ENCODE data around the gene PPP1R14C.
"Not testable (repeated sequence)": the region's sequence is repeated elsewhere in the genome, so short reads cannot be mapped to it uniquely, and the experiment has no call there.

PPP1R14C gene

DNA sequence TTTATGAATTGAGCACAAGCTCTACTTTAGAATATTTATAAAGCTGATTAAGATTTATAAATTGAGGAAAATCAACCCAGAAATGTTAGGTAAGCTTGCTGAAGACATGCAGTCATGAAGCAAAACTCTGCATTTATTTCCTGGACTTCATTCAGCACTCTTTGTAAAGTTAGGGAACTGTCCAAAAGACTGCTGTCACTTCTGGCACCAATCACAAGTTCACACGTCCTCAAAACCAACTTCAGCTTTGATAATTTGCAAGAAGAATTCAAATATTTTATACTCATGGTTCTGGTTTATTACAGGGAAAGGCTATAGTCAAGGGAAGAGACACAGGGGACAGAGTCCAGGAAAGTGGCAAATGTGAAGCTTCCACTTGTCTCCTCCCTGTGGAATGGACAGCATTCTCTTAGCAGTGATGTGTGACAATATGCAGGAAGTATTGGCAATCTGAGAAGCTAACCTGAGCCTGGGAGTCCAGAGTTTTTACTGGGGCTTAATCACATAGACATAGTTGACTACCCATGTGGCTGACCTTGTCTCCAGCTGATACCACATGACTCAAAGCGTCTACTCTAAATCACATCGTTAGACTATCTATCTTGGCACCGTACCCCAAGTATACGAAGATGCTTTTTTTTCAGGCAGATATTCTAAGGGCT, 85.4 kb downstream of the PPP1R14C start:
- no peak for DNase-seq

DNA sequence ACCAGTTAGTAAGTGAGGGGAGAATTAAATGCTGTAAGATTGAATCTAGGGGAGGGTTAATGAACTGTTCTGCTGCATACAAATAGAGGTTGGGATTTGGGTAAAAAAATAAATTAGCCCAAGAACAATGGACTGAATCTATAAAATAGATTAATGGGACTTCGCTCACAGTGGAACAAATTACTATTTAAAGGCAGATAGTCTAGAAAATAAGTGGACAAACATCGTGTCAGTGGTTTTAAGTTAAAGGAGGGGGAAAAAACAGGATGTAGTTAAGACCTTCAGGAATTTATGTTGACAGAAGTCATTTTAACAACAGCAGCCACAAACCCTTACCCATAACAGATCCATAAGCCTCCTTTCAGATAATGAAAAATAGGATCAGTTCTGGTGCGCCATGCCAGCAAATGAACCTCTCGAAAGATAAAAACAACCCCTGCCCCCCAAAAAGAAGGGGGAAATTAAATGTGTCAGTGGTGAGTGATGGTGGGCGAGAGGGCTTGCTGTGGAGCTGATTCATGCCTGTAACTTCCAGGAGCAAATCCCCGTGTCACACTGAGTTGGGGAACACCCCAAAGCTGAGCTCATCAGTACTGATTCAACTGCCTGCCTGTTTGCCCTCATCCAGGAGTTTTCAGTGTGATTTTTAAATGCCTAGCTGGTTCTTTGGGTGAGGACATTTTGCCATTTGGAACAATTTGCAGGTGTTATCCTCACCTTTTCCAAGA, 86.8 kb downstream of the PPP1R14C start:
- no peak for DNase-seq

DNA sequence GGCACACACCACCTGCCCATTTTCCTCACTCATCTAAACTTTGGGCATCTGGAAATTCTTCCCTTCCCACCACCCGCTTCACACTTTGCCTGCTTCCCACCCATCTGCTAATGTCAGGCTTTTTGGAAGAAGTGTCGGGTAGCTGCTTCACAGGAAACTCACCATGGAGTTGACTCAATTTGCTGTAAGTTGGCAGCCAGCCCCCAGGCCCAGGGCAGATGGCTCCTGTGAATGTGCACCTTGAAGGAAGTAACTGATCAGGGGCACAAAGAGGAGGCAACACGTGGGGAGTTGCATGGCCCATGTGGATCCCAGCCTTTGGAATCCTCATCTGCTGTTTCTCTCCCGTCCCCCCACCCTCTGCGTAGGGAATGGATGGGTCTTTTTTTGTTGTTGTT, 87.3 kb downstream of the PPP1R14C start:
- no peak for DNase-seq

DNA sequence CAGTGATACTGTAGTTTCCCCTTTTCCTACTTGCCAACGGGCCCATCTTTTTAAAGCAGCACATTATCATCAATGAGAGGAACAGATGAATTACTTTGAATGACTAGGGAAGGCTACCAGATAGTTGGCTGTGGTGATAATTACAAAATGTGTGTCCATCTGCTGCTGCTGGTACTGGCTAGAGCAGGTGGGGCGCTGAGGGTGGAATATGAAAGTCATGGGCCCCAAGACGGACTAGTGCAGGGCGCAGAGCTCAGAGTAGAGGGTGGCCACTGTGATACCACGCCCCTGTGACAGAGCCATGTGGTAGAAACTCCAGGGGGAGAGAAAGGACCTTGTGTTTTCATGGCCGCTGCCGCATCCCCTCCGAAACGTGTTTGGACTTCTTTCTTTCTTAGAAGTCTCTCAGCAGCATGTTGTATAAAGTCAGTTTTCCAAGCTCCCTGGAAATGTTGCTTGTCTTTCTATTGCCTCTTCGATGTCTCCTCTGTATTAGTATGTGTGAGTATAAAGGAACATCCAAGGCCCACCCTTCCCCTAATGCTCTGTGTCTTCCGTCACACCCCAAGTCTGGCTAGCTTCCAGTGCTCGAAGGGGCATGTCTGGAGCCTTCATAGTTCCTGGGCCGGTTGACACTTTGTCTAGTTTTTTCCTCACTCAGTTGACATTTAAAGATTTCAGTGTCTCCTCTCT, 88.1 kb downstream of the PPP1R14C start:
- no peak for DNase-seq

DNA sequence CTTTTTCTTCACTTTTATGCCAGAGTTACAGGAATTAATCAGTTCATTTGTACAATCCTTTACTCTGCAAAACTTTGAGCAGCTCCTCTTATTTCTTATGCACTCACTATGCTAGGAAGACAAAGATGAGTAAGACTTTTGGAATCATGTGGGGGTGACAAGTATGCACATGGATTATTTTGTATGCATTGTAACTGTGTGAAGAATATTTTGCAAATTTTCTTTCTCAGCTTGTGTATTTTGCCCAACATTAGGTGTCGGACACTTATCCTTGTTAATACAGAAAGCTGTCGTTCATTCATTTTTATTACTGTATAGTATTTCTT, 88.6 kb downstream of the PPP1R14C start:
- DNase-seq: no peak

DNA sequence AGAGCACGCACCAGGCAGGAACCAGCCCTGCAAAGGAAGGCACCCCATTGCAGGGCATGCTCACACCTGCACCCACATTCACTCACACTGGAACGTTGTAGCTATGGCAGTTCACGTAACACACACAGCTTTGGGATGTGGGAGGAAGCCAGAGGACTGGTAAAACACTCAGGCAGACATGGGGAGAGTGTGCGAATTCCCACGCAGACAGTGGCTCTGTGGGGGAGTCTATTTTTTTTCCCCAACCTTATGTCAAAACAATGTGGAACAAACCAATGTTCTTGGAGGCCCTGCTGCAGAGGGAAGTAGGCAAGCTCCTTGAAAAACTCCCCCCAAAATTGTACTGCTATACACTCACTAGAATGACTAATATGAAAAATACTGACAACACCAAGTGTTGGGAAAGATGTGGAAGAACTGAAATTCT, 91.0 kb downstream of the PPP1R14C start:
- DNase-seq: no peak

DNA sequence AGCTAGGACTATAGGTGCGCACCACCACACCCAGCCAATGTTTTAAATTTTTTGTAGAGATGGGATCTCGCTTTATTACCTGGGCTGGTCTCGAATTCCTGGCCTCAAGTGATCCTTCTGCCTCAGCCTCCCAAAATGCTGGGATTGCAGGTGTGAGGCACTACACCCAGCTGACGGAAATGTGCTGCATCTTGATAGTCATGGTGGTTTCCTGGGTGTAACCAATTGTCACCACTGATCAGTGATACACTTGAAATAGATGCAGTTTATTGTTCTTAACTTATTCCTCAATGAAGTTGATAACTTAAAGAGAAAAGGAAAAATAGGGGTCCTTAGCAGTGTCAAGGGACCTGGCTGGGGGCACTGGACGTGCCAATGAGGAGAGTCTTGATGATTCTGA, 92.4 kb downstream of the PPP1R14C start:
- no peak for DNase-seq

DNA sequence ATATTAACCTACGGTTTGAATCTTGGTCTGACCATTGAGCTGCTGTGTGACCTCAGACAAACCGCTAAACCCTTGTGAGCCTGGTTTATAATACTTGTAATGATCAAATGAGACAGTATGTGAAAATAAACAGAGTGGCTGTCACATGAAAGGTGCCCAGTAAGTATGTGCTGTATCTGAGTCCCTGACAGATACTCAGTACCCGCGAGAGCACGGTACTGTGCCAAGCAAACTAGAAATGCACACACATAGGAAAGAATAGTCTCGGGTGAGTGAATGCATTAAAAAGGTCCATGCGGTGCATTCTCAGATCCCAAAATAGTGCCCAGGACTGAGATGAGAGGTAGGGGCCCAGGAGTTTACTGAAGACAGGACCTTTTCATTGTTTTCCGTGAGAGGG, 93.3 kb downstream of the PPP1R14C start:
- DNase-seq: no peak

DNA sequence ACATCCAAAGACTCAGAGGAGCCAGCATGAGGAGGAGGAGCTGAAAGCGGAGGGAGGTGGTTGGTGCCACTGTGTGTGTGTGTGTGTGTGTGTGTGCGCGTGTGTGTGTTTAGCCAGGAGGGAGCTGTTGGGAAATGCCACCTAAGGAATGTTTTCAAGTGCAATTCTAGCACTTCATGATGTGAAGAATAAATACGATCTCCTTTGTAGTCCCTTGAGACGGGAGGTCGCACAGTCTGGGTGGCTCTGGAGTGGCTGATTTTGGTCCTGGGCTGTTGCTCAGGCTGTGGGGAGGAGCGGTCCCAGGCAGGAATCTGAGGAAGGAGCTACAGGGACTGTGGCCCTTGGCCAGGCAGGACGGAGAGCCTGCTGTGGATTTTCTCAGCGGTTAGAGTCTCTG, 93.7 kb downstream of the PPP1R14C start:
- no peak for DNase-seq

DNA sequence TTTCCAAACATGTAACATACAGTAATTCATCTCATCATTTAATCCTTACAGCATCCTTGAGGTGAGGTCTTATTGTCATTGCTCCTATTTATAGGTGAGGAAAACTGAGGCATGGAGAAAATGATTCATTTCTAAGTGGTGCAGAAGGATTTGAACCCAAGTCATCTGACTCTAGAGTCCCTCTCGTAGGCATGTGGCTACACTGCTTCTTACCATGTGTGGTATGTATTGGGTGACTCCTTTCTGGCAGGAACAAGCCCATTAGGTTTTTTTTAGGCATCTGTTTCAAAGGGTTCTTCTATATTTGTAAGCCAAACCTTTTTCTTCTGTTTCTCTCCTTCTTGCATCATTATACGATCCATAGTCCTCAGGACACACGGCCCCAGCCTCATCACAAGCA, 94.8 kb downstream of the PPP1R14C start:
- no peak for DNase-seq

DNA sequence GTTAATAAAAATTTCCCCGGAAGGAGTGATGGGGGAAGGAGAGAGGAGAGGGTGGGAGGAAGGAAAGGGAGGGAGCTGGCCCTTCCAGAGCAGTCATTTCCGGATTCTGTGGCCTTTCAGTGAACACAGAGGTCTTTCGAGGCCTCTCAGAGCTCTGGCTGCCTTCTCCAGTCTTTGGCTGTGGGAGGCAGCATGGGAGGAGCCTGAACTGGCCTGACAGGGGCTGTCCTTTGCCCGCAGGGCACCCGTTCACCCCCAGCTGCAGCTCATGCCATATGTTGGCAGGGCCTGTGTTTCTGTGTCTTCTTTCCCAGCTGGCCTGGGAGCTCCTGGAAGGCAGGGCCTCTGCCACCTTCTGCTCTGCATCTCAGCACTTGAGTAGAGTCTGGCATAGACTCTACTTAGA, 95.5 kb downstream of the PPP1R14C start:
- DNase-seq: no peak

DNA sequence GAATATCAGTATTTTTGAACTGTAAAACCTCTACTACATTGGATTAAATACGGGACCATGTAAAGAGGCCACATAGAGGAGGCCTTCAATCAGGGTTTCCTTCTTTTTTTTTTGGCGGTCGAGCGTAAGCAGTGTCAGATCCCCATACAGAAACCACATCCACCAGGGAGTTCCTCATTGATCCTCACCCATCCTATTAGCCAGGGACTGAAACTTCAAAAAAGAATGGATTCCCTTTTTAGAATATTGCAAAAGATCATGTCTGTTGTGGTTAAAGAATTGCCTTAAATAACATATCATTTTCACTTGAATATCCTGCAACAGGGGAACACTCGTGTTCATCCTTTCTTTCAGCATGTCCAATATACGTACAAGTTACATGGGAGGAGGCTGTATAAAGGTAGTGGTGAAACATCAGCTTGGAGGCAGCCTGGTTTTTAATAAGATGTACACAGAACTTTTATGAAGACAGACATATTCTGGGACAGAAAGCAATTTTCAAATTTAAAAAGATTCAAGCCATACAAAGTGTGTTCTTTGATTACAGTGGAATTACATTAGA, 96.1 kb downstream of the PPP1R14C start:
- DNase-seq: no peak

DNA sequence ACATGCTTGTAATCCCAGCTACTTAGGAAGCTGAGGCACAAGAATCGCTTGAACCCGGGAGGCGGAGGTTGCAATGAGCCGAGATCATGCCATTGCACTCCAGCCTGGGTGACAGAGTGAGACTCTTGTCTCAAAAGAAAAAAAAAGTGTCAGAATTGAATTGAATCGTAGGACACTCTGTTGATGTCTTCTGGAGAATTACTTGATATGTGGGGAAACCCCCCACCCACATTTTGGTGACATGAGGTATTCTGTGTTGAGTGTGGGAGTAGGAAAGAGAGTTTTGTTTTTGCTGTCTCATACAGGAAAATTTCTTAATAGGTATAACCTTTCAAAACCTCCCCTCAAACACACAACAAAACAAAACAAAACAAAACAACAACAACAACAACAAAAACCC, 98.9 kb downstream of the PPP1R14C start:
- DNase-seq: not testable (repeated sequence)

DNA sequence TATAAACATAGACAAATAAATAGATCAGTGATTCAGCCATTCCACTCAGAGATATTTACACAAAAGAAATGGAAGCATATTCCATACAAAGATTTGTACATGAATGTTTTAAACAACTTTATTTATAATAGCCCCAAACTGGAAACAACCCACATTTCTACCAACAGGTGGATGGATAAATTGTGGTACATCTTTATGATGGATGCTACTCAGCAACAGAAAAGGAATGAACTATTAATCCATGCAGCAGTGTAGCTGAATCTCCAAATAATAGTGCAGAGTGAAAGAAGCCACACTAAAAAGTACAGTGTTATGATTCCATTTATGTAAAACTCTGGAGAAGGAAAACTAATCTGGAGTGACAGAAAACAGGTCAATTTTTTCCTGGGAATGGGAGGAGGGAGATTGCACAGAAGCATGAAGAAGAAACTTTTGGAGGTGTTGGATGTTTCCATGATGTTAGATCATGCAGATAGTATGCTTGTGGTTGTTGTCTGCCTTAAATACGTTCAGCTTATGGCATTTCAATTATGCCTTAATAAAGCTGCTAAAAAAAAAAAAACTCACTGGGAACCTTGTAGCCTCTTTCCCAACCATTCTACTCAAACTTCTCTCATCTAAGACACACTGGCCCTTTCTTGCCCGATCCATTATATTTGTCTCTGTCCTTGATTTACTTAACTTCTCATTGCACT, 100.9 kb downstream of the PPP1R14C start:
- no peak for DNase-seq

DNA sequence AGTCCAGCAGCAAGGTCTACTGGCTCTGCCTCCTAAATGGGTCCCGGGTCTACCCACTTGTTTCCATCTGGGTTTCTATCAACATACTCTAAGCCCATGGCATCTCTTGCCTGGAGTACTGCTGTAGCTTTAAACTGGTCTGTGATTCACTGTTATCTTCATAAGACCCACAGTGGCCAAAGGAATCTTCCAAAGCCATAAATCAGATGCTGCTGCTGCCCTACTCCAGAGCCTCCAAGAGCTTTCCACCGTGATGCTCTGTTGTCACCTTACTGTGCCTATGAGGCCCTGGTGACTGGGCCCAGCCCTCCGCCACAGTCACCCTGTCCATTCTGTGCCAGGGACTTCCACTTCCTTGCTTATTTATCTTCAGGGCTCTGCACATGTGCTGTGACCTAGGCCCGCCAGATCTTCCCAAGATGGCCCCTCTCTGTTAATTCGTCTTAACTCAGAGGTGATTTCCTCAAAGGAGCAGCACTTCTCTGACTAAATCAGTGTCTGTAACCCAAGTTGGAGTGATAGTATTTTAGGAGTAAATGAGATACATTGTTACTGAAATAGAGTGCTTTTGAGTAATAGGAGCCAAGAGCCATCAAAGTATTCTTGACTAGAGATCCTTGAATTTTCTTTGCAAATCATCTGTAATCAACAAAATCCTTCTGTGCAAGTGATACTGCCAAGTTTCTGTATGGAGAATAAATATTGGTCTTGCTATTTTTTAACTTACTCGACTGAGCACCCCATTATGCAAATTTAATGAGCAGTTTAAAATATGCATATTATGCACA, 102.5 kb downstream of the PPP1R14C start:
- DNase-seq: no peak

DNA sequence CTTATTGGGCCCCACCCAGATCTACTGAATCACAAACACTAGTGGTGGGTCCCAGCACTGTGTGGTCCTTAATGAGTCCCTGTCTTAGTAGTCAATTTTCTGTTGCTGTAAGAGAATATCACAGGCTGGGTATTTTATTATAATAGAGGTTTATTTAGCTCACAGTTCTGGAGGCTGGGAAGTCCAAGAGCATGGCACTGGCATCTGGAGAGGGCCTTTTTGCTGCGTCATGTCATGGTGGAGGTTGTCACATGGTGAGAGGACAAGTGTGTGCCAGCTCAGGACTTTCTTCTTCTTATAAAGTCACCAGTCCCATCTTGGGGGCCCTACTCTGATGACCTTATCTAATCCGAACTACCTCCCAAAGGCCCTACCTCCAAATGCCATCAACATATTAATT, 105.0 kb downstream of the PPP1R14C start:
- no peak for DNase-seq

DNA sequence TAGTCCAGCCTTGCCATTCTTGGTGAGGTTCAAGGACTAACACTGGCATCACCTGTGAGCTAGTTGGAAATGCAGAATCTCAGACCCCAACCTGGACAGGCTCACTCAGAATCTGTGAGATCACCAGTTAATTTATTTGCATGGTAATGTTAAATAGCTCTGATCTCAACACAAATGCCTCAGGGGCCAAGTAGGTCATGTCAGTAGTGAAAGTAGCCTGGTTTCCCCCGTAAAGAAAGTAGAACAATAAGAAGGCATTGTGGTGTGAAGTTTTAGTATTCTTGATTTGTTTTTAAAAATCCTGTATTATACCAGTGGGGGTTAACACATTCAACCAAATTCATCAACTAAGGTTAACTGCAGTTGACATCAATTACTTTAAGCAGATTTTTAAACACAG, 105.5 kb downstream of the PPP1R14C start:
- DNase-seq: no peak

DNA sequence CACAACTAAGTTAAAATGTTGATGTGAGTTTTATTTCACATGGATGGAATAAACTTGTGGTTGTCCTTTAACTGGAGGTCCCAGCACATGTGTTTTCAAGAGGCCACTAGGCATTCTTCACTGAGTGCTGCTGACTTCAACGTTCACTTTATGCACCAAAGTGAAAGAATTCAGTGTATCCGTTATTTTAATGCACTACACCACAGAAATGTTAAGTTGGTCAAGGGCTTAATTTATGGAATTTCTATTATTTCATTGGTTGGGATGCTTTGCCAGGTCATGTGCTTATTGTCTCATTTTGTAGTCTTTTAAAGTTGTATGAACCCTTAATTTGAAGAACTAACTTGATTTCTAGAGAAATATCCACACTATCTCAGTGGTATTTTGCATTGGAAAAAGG, 106.4 kb downstream of the PPP1R14C start:
- no peak for DNase-seq

DNA sequence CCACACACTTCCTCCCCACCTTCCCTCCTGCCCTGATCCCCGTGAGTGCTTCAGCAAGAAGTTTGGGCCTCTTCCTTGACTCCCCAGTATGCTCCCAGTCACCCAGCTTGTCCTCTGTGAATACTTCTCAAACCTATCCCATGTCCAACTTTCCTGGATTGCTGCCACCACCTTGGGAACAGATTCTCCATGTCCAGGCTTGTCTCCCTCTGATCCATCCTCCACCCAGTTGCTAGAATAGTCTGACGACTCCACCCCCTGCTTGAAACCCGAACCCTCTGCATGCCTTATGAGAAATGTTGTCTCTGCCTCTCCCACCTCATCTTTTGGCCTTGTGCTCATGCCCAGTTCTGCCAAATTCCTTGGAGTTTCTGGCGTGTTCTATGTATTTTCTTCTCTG, 108.0 kb downstream of the PPP1R14C start:
- DNase-seq: no peak

DNA sequence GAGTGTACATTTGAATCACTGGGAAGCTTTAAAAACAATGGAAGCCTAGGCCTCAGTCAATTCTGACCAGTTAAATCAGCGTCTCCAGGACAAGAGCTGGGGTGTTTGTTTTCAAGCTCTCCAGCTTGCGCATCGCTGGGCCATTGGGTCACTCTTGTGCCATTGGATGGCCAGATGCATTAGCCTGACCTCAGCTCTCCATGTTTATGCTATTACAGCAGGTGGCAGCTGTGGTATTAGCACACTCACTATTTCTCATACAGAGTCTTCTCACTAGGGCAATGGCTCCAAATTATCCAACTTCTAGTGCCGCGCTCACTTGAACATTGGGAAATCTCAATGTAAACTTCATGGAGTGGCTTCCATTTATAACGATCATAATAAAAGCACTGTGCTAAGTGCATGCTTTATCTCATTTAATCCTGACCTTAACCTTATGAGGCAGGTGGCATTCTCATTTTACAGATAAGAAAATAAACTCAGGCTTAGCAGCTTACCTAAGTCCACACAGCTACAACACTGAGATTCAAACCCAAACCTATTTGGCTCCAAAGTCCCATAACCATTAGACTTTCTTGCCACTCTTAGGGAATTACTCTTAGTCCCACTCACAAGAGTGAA, 108.8 kb downstream of the PPP1R14C start:
- DNase-seq: no peak

DNA sequence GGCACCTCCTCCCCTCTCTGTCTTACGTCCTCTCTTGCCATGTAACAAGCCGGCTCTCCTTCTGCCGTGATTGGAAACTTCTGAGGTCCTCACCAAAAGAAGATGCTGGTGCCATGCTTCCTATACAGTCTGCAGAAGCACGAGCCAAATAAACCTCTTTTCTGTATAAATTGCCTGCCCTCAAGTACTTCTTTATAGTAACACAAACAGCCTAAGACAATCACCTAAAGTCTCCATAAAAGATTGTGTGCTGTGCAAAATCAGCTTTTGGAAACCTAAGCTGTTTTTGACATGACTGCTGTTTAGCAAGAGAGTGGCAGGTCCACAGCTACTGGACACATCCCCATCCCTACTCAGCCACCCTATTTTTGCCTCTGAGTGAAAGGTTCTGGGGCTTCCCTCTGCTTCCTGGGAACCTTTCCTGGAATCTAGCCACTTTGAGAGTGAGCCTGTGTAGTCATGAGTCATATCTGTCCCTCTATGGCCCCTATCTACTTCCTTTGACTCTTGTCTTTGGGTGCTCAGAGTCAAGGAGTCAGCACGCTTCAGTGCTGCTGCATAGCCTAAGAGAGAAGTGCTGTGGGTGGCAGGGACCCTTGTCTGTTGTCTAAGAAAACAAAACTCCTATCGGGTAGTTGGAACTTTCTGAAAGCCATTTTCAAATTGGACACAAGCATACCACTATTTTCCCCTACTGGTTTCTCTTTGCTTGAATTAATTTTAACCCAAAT, 110.0 kb downstream of the PPP1R14C start:
- DNase-seq: no peak

Data from T1000 (cell line).